DOHH2 (cell line): ENCODE results near the gene TMEM30B.

Source experiments
- H3F3A ChIP-seq: fragments of 200-600 bp; sonication (generic), shearing (Covaris generic); 2 replicates; pipeline ENCODE4 v1.6.0; 2016; ENCODE audit warnings: antibody characterized with exemption, mild to moderate bottlenecking; ENCODE audit not compliant: control insufficient read depth, insufficient read depth
- H3K27ac ChIP-seq: fragments of 200-600 bp; sonication (generic); 2 replicates; pipeline ENCODE4 v1.5.1; 2014; ENCODE audit warnings: low read depth, mild to moderate bottlenecking, low read length, moderate library complexity
- H3K27me3 ChIP-seq: fragments of 200-600 bp; sonication (generic); 2 replicates; pipeline ENCODE4 v1.6.1; 2014; ENCODE audit warnings: mild to moderate bottlenecking, low read length, mixed read lengths; ENCODE audit not compliant: control insufficient read depth
- H3K36me3 ChIP-seq: fragments of 200-600 bp; sonication (generic); 2 replicates; pipeline ENCODE4 v1.6.1; 2014; ENCODE audit warnings: mild to moderate bottlenecking, low read length, moderate library complexity, mixed read lengths; ENCODE audit not compliant: control insufficient read depth
- H3K4me1 ChIP-seq: fragments of 200-600 bp; sonication (generic); 2 replicates; pipeline ENCODE4 v1.6.1; 2014; ENCODE audit warnings: mild to moderate bottlenecking, low read length, mixed read lengths; ENCODE audit not compliant: control insufficient read depth
- H3K4me2 ChIP-seq: fragments of 200-600 bp; sonication (generic); 2 replicates; pipeline ENCODE4 v1.6.0; 2014; ENCODE audit warnings: mild to moderate bottlenecking, low read length, moderate library complexity
- H3K4me3 ChIP-seq: fragments of 200-600 bp; sonication (generic); 2 replicates; pipeline ENCODE4 v1.5.1; 2014; ENCODE audit warnings: mild to moderate bottlenecking, low read length, mixed read lengths
- H3K79me2 ChIP-seq: fragments of 200-600 bp; sonication (generic); 2 replicates; pipeline ENCODE4 v1.6.1; 2014; ENCODE audit warnings: mild to moderate bottlenecking, low read length, mixed read lengths; ENCODE audit not compliant: control insufficient read depth
- H3K9me2 ChIP-seq: fragments of 200-600 bp; sonication (generic); replicated peaks from 2 replicates; pipeline ENCODE4 v1.6.1; 2014; ENCODE audit warnings: mild to moderate bottlenecking, low read length, mixed read lengths; ENCODE audit not compliant: control insufficient read depth
- H3K9me3 ChIP-seq: fragments of 200-600 bp; sonication (generic); 2 replicates; pipeline ENCODE4 v1.6.1; 2014; ENCODE audit warnings: antibody characterized with exemption, low read length, mixed read lengths; ENCODE audit not compliant: control insufficient read depth, insufficient read depth
- H4K20me1 ChIP-seq: fragments of 200-600 bp; sonication (generic); 2 replicates; pipeline ENCODE4 v1.6.0; 2014; ENCODE audit warnings: low read depth, mild to moderate bottlenecking, antibody characterized with exemption, low read length, moderate library complexity; ENCODE audit not compliant: control insufficient read depth, insufficient read depth
- EZH2phosphoT487 ChIP-seq: fragments of 200-600 bp; sonication (generic); IDR thresholded peaks from 2 replicates; pipeline ENCODE4 v1.6.1; 2017; ENCODE audit warnings: borderline replicate concordance, mild to moderate bottlenecking, antibody characterized with exemption, low read length, moderate library complexity, mixed read lengths
- TF ChIP-seq, protein P1 (sequence below): fragments of 200-600 bp; sonication (generic); IDR thresholded peaks from one replicate; pipeline ENCODE4 v1.5.1; 2014; ENCODE audit warnings: antibody characterized with exemption, mild to moderate bottlenecking, low read depth, low read length; ENCODE audit not compliant: poor library complexity, severe bottlenecking

Gene TMEM30B

DNA sequence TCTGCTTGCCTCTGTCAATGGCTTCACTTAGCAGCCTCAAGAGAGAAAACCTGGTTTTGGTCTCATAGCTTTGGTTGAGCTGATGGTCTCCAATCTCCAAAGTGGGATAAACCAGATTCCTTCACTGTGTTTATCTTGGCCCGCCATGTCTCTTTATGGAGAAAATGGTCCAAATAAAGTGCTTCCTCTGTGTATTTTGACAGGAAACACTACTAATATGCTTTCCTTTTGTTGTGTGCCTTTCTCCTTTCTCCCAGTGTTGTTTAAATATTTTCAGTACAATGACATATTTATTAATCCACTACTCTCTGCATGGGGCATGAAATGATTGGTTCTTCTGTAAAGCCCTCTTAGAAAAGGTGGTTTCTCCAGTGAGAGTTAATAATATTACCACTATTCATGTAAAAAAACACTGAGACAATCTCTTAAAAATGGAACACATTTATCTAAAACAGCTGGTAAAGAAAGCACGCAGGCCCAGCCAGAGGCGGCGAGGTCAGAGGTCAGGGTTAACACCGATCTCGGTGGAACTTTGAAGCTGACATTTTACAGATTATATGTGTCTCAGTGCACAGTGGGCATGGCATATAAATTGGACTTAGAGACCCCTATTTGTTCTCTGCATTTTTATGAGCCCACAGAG is 24.2 kb downstream of the TMEM30B start:
- H3K36me3 ChIP-seq = no peaks in the 10 kb centered on the region
- no peak overlapping the region for H3K27ac ChIP-seq
- peaks cover 27% of the 10 kb centered on the region for H3K4me1 ChIP-seq
- H3K4me2 ChIP-seq = no peak overlapping the region
- no peaks in the 10 kb centered on the region for H4K20me1 ChIP-seq
- no peaks in the 10 kb centered on the region for H3K9me3 ChIP-seq
- H3K27me3 ChIP-seq = no peaks in the 10 kb centered on the region
- 0 out of 2 replicates have a peak, but pooled peaks cover 3% of the 10 kb centered on the region for H3F3A ChIP-seq
- H3K4me3 ChIP-seq = no peak overlapping the region
- no peaks in the 10 kb centered on the region for H3K79me2 ChIP-seq
- no peak for TF ChIP-seq EZH2phosphoT487
- TF ChIP-seq, protein P1, sequence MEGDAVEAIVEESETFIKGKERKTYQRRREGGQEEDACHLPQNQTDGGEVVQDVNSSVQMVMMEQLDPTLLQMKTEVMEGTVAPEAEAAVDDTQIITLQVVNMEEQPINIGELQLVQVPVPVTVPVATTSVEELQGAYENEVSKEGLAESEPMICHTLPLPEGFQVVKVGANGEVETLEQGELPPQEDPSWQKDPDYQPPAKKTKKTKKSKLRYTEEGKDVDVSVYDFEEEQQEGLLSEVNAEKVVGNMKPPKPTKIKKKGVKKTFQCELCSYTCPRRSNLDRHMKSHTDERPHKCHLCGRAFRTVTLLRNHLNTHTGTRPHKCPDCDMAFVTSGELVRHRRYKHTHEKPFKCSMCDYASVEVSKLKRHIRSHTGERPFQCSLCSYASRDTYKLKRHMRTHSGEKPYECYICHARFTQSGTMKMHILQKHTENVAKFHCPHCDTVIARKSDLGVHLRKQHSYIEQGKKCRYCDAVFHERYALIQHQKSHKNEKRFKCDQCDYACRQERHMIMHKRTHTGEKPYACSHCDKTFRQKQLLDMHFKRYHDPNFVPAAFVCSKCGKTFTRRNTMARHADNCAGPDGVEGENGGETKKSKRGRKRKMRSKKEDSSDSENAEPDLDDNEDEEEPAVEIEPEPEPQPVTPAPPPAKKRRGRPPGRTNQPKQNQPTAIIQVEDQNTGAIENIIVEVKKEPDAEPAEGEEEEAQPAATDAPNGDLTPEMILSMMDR = no peak
- H3K9me2 ChIP-seq = no peaks in the 10 kb centered on the region

DNA sequence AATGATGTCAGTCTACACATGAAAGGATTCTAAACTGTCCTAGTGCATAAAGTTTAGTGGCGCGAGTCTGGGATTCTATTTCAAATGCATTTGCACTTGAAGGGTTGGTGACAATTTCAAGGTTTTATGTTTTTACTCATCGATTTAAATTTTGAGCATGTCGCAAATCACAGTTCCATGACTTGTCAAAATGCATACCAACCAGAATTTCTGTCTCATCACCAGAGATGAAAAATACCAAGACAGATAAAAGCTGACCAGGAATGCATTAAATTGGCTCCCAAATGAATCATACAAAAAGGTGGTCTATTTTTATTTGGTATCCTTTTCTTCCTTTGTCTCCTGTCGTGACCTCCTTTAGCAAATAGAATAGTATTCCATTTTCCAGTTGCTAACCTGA is 25.2 kb downstream of the TMEM30B start:
- Histone ChIP-seq H3K9me3 (no peaks in the 10 kb centered on the region), H3F3A (0 out of 2 replicates have a peak, but pooled peaks cover 3% of the 10 kb centered on the region), H3K79me2 (no peaks in the 10 kb centered on the region), H4K20me1 (no peaks in the 10 kb centered on the region), H3K4me3 (no peak overlapping the region), H3K36me3 (no peaks in the 10 kb centered on the region), H3K4me1 (peaks cover 27% of the 10 kb centered on the region), H3K9me2 (no peaks in the 10 kb centered on the region), H3K27me3 (no peaks in the 10 kb centered on the region), H3K4me2 (no peak overlapping the region), H3K27ac (no peak overlapping the region)
- TF ChIP-seq, protein P1 = no peak
- no peak for TF ChIP-seq EZH2phosphoT487

DNA sequence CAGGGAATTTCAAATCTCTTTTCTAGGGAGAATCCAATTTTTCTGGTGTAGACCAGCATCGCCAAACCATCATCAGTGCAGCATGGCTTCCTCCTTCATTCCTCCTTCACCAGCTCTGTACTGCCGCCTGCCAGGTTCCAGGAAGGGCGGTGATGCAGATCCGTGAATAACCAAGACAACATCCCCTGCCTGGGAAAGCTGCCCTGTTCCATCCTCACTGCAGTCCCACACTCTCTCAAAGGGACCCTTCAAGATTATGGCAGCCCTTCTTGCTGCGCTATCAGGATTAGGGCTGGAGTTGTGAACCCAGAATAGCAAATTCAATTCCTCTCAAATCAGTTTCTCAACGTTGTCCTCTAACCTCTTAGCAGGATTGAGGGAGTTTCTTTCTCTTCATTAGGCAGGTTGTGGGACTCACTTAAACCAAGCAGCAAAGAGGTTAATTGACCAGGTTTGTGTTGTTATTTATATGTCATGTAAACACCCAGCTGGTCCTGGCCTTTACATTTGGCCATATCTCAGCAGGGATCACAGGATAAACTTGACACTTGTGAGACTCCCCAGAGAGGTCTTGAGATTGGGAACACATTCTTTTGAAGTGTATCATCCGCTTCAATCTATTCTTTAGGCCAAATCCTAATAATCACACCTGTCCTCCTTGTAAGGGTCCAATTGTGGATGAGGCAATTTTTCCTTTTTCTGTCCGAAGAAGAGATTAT is 26.2 kb downstream of the TMEM30B start:
- Histone ChIP-seq H3K79me2 (no peaks in the 10 kb centered on the region), H3K9me3 (no peaks in the 10 kb centered on the region), H3K27me3 (no peaks in the 10 kb centered on the region), H3K4me2 (no peak overlapping the region), H3K27ac (no peak overlapping the region), H4K20me1 (no peaks in the 10 kb centered on the region), H3F3A (0 out of 2 replicates have a peak, but pooled peaks cover 3% of the 10 kb centered on the region), H3K4me3 (no peak overlapping the region), H3K36me3 (no peaks in the 10 kb centered on the region), H3K4me1 (peaks cover 27% of the 10 kb centered on the region), H3K9me2 (no peaks in the 10 kb centered on the region)
- TF ChIP-seq, protein P1 = no peak
- TF ChIP-seq EZH2phosphoT487 = no peak
